Right lobe of liver (tissue), 4 donors: ENCODE results near the gene CLCA4.

Experiments used
- CTCF ChIP-seq, 4 donors: fragments of 200-600 bp in 3 of 4; fragments of 450-650 bp in 1 of 4; IDR thresholded peaks; one replicate each; pipeline versions ENCODE4 v1.5.1 to v1.8.0; 2016 to 2022; ENCODE audit warnings: antibody characterized with exemption in 4 of 4, mild to moderate bottlenecking in 2 of 4
- POLR2A ChIP-seq: fragments of 450-650 bp; IDR thresholded peaks from one replicate; pipeline ENCODE4 v1.6.1; 2017; ENCODE audit warnings: antibody characterized with exemption, mild to moderate bottlenecking
- donor health status: DM: no; HTN: no; CAD: no.
- donor health status: DM: no; HTN: no; CAD: no.
- donor health status: DM: no; HTN: yes; CAD: no.

- no peak for TF ChIP-seq CTCF (IDR thresholded peaks at IDR 0.05)
- TF ChIP-seq POLR2A, result no peak
Observed at GRCh38 chr1:86500714-86501113, 46.2 kb upstream of the CLCA4 start.
